GM18907 (cell line): ENCODE data around the gene GFOD1.
"Not testable (repeated sequence)": the region's sequence is repeated elsewhere in the genome, so short reads cannot be mapped to it uniquely, and the experiment has no call there.

ENCODE experiments used
- ATAC-seq: cut with Tn5 transposase; IDR thresholded peaks from one replicate; pipeline ENCODE4 v1.9.1; 2021; ENCODE audit warnings: mild to moderate bottlenecking, moderate library complexity; ENCODE audit not compliant: unreplicated experiment

GFOD1 gene

DNA sequence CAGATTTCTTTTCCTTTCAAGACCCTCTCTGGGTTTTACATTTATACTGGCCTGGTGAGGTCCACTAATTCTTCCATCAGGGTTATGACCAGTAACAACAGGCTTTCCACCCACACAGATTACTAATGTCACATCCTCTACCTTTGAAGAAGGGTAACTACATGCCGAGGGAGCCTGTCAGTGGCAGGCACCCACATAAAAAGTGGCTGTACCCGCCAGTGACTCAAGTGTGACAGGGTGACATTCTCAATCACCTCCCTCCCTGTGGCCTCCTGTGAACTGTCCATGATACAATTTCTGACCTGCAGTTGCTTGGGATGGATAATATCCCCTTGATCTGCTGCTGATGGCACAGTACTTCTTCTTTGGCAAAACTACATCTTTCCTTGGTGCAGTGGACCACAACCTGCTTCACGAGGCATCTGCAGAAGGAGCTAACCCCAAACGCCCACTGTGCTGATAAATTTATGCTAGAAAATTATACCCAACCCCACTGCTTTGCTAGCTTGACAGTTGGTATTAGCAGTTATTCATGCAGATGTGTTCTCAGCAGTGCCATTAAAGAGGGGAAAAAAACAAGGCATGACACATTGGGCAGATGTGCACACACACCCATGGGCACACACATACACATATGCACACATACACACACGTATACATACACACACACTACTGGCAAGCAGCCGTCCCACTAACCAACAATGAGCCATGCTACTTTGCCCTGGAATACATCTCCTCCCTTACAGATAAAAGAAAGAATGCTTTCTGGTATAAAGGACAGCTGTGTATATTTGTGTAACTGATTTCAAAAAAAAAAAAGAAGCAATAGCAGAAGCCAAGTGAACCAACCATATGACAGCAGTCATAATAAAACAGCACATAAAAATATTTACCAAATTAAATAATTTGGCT lies 20.8 kb downstream of the GFOD1 start:
- no peak for ATAC-seq

- no peak for ATAC-seq
Observed at GRCh38 chr6:13465734-13466133, 21.7 kb downstream of the GFOD1 start.

DNA sequence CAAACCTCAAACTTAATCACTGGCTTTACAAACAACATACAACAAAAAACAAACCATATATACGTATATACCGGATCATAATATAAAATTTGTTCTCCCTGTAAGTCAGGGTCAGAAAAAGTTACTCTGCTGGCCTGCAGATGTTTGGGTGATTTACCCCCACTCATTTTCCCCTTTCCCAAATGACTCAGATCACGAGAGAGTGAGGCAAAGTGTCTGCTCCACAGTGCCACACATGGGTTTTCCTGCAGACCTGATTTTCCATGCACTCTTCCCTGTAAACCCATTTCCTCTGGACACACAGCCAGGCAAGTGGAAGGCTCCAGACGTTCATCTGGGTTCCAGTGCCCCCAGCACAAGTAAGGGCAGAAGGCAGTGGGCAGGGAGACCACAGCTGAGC lies 23.5 kb downstream of the GFOD1 start:
- ATAC-seq = no peak

GRCh38 chr6:13463328-13463717 lies 24.1 kb downstream of the GFOD1 start:
- ATAC-seq = no peak

DNA sequence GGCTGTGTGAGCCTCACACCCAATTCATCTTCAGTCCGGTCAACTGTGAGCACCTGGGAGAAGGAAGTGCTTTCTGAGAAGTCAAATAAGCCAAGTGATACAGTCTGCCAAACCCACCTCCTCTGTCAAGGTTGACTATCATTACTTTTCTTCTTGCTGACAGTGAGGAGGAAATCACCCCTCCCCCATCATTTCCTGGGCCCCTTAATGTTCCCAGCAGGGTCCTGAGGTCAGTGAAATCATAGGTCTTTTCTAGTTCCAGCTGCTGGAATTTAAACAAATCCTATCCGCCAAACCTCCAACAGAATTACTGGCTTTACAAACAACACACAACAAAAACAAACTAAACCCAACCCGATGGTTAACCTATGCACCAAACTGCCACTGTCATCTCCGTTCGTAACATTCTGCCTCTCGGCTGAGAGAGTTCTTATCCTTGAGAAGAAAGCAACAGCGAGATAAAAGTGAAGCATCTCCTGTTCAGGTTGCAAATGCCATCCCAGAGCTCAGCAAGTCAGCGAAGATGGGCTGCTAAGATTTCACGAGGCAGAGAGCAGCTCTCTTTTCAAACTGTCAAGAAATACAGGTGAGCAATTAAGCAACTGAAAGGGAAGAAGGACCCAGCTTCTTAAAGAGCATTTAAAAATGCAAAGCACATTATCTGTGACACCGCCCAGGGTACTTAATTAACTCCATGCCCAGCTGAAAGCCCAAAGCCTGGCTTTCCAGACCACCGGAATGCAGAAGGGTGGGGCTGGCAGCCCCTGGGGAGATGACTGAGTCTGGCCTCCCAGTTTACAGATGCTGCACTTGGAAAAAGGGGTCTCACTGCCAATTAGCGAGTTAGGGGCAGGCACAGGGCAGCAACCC lies 24.7 kb downstream of the GFOD1 start:
- no peak for ATAC-seq

DNA sequence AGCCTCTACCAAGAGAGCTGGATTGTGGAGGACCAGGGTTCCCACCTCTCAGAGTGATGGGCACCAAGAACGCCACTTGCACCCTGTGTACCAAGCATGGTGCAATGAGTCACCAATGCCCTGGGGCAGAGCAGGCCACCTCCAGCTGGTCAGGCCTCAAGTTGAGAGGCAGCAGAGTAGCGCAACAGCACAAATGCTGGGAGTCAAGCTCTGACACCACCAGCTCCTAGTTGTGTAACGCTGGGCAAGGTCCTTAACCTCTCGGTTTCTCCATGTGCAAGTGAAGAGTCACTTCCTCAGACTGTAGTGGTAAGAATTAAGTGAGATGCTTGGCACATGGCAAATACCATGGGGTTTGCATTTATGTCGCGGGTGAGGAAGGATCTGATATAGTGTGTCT lies 25.6 kb downstream of the GFOD1 start:
- no peak for ATAC-seq

DNA sequence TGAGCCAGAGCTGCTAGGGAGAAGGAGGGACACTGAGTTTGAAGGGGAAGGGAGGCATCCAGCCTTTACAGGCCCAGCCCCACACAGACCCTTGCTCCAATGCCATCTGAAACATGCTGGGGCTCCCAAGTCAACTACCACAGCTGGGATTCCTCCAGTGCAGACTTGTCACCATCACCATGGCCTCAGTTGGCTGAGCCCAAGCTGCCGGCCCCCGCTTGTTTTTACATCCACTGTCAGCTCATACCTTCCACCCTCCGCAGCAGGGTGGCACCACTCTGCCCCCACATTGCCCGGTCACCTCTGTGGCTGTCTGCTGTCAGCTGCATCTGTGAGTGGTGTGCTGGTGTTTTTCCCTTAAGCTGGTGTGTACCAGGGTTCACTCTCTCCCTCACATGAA lies 26.1 kb downstream of the GFOD1 start:
- no peak for ATAC-seq

DNA sequence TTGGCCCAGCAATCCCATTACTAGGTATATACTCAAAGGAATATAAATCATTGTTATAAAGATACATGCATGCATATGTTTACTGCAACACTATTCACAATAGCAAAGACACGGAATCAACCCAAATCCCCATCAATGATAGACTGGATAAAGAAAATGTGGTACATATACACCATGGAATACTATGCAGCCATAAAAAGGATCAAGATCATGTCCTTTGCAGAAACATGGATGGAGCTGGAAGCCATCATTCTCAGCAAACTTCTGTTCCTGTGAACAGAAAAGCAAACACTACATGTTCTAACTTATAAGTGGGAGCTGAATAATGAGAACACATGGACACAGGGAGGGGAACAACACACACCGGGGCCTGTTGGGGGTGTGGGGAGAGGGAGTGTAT lies 27.1 kb downstream of the GFOD1 start:
- not testable (repeated sequence) for ATAC-seq

- ATAC-seq = no peak
Observed at GRCh38 chr6:13457577-13457976, 29.8 kb downstream of the GFOD1 start.

- ATAC-seq = no peak
Observed at GRCh38 chr6:13455552-13455966, 31.8 kb downstream of the GFOD1 start.

DNA sequence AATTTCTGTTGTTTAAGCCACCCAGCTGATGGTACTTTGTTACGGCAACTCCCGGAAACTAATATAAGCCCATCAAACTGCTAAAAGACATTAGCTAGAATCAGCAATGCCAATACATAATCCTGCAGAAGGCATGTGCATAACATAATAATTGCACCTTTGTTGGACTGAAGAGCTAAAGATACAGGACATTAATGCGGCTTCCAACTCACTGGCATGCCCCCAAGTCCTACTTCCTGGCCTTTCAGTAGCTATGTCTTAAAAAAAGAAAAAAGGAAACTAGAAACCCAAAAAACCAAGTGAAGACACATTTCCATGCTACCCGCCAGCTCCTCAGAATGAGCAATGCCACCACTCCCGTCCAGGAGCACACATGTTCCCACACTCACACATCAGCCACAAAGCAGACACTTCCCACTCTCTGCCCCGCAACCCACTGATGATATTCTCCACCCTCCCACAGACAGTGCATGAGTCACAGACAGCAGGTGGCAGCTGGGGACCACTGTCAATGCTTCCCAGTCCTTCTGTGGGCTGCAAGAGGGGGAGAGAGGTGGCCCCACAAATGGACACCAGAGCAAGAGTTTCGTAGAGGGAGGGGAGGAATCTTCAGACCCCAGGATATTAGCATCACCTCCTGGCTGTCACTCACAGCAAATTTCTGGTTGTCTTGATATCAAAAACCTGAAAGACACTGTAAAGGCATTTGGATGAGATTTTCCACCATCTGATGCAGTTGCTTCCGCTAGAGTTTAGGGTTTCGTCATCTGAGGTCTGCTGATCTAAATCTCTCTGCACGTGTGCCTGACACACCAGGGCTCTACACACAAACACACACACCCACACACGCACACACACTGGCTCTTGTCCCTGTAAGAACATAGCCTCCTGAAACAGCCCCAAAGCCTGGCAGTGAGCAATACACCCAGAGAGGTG lies 32.8 kb downstream of the GFOD1 start:
- ATAC-seq = peak; percentile 40

DNA sequence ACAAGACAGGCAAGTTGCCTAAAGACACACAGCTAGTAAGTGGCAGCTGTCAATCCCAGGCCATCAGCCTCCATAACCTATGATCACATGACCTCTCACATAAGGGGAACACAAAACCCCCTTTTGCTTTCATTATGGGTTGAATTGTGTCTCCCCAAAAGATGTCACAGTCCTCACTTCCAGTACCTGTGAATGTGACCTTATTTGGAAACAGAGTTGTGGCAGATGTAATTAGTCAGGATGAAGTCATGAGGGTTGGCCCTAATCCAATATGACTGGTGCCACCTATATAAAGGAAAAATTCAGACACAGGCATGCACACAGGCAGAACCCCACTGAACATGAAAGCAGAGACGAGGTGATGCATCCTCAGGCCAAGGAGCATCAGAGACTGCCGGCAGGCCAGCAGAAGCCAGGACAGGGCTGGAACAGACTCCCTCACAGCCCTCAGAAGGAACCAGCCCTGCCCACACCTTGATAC lies 33.6 kb downstream of the GFOD1 start:
- peak; percentile 36 for ATAC-seq

GRCh38 chr6:13453153-13453552 lies 34.2 kb downstream of the GFOD1 start:
- no peak for ATAC-seq

DNA sequence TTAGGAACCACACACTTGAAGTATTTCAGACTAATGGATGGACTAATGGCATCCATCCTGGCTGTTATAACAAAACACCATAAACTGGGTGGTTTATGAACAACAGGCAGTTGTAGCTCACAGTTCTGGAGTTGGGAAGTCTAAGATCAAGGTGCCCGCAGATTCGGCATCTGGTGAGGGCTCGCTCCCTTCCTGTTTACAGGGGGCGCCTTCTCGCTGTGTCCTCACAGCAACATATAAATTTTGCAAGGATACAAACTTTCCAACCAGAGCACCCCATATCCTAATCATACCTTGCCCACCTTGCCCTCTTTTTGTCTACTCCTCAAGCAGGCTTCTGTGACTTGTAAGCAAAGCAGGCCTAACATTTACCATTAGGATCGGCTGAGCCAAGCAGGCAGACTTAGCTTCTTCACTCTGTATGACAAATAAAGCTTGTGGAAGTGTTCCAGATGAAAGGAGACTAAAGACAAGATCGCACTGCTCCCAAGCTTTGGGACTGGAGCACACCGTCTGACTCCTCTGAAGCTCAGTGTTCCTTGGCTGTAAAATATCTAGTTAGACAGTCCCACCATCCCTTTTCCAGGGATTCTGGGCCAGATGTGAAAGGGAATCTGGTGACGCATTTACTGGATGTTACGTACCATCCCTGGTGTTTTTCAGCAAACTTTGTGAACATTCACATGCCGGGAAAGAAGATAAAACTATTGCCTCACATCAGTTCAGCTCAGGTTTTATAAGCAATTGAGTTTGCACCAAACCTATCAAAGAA lies 34.9 kb downstream of the GFOD1 start:
- ATAC-seq = no peak

GRCh38 chr6:13451181-13451895 lies 36.1 kb downstream of the GFOD1 start:
- no peak for ATAC-seq

DNA sequence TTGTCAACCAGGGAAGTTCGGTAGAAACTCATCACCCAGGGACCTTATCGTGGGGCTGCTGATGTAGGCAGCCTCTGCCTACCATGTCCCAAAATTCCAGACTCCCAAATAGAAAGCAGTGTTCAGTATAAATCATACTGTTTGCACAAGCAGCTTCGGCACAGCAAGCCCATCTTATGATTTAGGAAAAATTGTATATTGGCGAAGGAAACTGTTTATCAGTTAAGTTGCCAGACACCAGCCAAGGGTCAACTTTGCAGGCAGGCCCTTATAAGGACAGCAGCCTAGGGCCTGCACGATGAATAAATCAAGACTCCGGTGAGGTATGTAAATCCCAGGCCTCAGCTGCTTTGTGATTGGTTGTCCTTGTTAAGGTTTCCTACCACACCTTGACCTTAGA lies 36.8 kb downstream of the GFOD1 start:
- ATAC-seq = no peak

GRCh38 chr6:13447949-13448724 lies 39.3 kb downstream of the GFOD1 start:
- ATAC-seq = no peak

DNA sequence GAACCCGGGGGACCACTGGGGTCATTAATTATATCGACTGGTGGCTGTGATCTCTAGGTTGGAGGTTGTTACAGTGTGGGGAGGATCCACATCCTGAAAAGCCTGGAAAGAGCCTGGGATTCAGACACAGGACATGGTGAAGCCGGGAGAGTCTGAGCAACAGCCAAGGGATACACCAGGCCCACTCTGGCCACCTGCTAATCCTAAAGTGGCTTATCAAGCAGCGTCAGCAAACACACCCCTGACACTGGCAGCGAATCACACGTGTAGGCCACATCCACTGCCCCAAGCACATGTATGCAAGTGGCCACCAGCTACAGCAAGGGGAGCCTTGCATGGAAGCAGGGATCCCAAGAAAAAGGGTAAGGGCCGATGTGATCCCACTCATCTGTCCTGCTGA lies 41.0 kb downstream of the GFOD1 start:
- no peak for ATAC-seq

DNA sequence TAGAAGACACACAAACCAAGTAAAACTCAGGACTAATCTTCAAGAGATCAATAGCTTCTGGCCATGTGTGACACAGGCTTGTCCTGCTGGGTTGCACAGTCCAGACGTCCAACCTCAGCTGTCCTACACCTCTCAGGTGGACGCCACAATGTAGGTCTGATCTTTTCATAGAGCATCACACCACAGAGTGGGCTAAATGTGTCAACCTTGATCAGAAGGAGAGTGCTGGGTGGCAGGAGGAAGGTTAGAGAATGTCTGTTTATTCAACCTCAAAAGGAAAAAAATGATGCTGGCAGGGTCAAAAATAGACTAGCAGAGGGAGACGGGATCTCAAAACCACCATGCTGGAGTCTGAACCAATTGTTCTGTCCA lies 41.7 kb downstream of the GFOD1 start:
- ATAC-seq = no peak
